Breast epithelium (tissue), 4 donors: ENCODE results near the gene H2BK1. TPM values are rescaled to one million over a fixed set of nuclear protein-coding genes. Genes with fewer than 3 reads are reported as not detected.

ENCODE experiments used
- DNase-seq, 2 donors: peaks; one replicate each; pipeline ENCODE4 v3.0.0-alpha.2; 2019; ENCODE audit warnings: low spot score in 2 of 2
- H3K27ac ChIP-seq, 2 donors: fragments of 200-600 bp; sonication (generic) in 1 of 2; one replicate each; pipeline ENCODE4 v1.5.1; 2016 to 2019; ENCODE audit warnings: mild to moderate bottlenecking in 1 of 2
- H3K27me3 ChIP-seq, 2 donors: fragments of 200-600 bp; sonication (generic) in 1 of 2; one replicate each; pipeline versions ENCODE4 v1.5.1 to v1.6.0; 2017 to 2019; ENCODE audit warnings: control low read depth in 1 of 2, mild to moderate bottlenecking in 1 of 2
- H3K36me3 ChIP-seq: fragments of 200-600 bp; one replicate; pipeline ENCODE4 v1.5.1; 2019
- H3K4me1 ChIP-seq, 2 donors: fragments of 200-600 bp; sonication (generic); one replicate each; pipeline ENCODE4 v1.5.1; 2016 to 2019; ENCODE audit warnings: control low read depth in 1 of 2
- H3K4me3 ChIP-seq, 3 donors: fragments of 200-600 bp; sonication (generic); 1 replicate in 2 of 3; 2 replicates in 1 of 3; pipeline ENCODE4 v1.5.1; 2016 to 2019; ENCODE audit warnings: mild to moderate bottlenecking in 3 of 3, moderate library complexity in 2 of 3
- H3K9me3 ChIP-seq, 2 donors: fragments of 200-600 bp; sonication (generic) in 1 of 2; one replicate each; pipeline ENCODE4 v1.5.1; 2016 to 2019; ENCODE audit warnings: control low read depth in 1 of 2
- POLR2A ChIP-seq: fragments of 450-650 bp; IDR thresholded peaks from one replicate; pipeline ENCODE4 v1.6.1; 2016; ENCODE audit warnings: antibody characterized with exemption, mild to moderate bottlenecking, moderate library complexity
- POLR2AphosphoS5 ChIP-seq, 3 donors: sonication (generic); formaldehyde crosslinking; IDR thresholded peaks; one replicate each; pipeline ENCODE4 v1.6.1; 2017; ENCODE audit warnings: antibody characterized with exemption in 3 of 3
- intact Hi-C: fragments of 100-400 bp; cut with DNase I; formaldehyde crosslinking; loops from one replicate; pipeline ENCODE4 v1.15.1; 2023; ENCODE audit warnings: low total_unique reads
- total RNA-seq, 3 donors: library from RNA; depleted of rRNA; stranded (reverse); fragments of >200 nt; gene quantifications; one replicate each; pipeline ENCODE4 v1.1.0, GENCODE V29; 2016
- TF ChIP-seq, protein P1 (sequence below), 3 donors: fragments of 450-650 bp; IDR thresholded peaks; one replicate each; pipeline ENCODE4 v1.5.1; 2016 to 2017; ENCODE audit warnings: antibody characterized with exemption in 3 of 3, mild to moderate bottlenecking in 3 of 3, moderate library complexity in 3 of 3

The H2BK1 gene
- total RNA-seq, 3 donors from 2014 or later, result not detected

DNA sequence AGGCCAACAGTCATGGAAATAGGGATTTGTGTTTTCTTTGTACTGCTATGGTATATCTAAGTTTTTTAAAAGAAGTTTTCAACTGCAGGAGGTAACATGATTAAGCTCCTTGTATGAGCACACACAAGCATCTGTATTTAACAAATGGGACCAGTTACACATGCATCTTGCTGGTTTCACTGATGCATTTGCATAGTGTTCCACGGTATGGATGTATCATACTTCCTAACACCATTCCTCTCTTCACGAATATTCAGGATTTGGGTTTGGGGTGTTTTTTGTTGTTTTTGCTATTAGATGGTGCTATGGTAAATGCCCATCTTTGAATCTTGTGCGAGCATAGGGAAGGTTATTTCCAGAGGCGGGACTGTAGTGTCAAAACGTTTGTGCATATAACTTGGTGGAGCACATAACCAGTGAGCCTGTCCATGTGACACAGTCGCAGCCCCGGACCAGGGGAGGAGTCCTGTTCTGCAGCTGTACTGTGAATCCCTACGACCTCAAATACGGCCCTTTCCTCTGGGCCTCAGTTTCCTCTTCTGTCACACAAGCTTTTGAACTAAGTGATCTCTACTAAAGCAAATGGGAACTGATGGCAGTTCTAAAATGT, 1.9 kb downstream of the H2BK1 start:
- Histone ChIP-seq H3K4me1 (no peaks in the 10 kb centered on the region), H3K36me3 (no peaks in the 10 kb centered on the region), H3K27ac (no peak overlapping the region), H3K9me3 (no peaks in the 10 kb centered on the region), H3K4me3 (no peak overlapping the region), H3K27me3 (peaks cover 0 to 7% of the 10 kb centered on the region in 2 donors)
- no peak for TF ChIP-seq POLR2AphosphoS5 (IDR thresholded peaks at IDR 0.05)
- no peak for TF ChIP-seq POLR2A
- TF ChIP-seq, protein P1, sequence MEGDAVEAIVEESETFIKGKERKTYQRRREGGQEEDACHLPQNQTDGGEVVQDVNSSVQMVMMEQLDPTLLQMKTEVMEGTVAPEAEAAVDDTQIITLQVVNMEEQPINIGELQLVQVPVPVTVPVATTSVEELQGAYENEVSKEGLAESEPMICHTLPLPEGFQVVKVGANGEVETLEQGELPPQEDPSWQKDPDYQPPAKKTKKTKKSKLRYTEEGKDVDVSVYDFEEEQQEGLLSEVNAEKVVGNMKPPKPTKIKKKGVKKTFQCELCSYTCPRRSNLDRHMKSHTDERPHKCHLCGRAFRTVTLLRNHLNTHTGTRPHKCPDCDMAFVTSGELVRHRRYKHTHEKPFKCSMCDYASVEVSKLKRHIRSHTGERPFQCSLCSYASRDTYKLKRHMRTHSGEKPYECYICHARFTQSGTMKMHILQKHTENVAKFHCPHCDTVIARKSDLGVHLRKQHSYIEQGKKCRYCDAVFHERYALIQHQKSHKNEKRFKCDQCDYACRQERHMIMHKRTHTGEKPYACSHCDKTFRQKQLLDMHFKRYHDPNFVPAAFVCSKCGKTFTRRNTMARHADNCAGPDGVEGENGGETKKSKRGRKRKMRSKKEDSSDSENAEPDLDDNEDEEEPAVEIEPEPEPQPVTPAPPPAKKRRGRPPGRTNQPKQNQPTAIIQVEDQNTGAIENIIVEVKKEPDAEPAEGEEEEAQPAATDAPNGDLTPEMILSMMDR (IDR thresholded peaks at IDR 0.05), result no peak
- DNase-seq, result no peak
- intact Hi-C loops, result no loop called here

DNA sequence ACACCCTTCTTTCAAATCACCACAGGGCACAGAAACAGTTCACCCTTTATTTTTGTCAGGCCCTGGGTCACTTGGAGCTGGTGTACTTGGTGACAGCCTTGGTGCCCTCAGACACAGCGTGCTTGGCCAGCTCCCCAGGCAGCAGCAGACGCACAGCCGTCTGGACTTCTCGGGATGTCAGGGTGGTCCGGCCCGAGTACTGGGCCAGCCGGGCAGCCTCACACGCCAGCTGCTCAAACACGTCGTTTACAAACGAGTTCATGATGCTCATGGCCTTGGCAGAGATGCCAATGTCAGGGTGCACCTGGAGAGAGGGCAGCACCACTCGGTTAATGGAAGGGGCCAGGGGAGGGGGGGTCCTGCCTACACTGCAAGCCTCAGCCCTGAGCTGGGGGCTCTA, 2.5 kb downstream of the H2BK1 start:
- Histone ChIP-seq H3K27ac (no peak overlapping the region), H3K4me1 (no peaks in the 10 kb centered on the region), H3K27me3 (peaks cover 0 to 7% of the 10 kb centered on the region in 2 donors), H3K4me3 (no peak overlapping the region), H3K36me3 (no peaks in the 10 kb centered on the region), H3K9me3 (no peaks in the 10 kb centered on the region)
- TF ChIP-seq, protein P1 (IDR thresholded peaks at IDR 0.05), result no peak
- TF ChIP-seq POLR2AphosphoS5 (IDR thresholded peaks at IDR 0.05) (no peak), POLR2A (no peak)
- intact Hi-C loops, result no loop called here
- no peak for DNase-seq

DNA sequence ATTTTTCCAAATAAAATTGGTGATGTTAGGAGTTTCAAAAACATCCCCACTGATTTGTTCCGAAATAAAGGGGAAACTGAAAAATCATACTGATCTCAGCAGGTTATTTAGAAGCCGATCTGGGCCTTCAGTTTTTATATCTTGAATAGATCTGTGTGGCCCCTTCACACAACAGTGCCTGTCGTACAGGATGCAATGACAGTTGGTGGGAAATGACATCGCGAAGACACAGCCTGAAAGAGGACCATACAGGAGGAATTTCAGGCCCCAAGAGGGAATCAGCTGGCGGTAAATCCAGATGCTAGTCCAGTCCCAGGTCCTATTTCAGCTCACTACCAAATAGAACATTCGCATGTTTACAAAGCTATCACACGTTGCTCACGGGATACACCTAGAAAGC, 3.0 kb downstream of the H2BK1 start:
- no peaks in the 10 kb centered on the region for H3K36me3 ChIP-seq
- H3K4me1 ChIP-seq, result no peaks in the 10 kb centered on the region
- TF ChIP-seq, protein P1 (IDR thresholded peaks at IDR 0.05), result no peak
- TF ChIP-seq POLR2A, result no peak
- TF ChIP-seq POLR2AphosphoS5 (IDR thresholded peaks at IDR 0.05), result no peak
- H3K27me3 ChIP-seq, result peaks cover 0 to 7% of the 10 kb centered on the region in 2 donors
- H3K27ac ChIP-seq, result no peak overlapping the region
- H3K4me3 ChIP-seq, result no peak overlapping the region
- no peaks in the 10 kb centered on the region for H3K9me3 ChIP-seq
- no peak for DNase-seq
- intact Hi-C loops, result no loop called here

DNA sequence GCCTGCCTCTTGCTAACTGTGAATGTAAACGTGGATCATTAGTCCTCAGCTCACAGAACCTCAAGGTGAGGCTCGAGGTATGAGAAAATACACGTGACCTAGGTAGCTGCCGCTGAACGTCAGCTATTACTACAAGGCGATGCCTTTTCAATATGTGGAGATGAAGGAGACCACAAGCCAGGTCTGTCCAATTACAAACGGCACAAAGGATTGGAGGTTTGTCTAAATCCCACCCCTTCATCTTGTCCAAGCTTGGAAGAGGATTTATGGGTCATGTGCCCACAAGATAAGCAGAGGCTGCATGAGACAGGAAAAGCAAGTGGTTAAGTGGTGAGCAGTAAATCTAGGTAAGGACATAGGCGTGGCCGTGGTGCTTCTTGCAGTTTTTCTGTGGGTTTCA, 3.4 kb downstream of the H2BK1 start:
- intact Hi-C loops, result no loop called here
- no peak overlapping the region for H3K27ac ChIP-seq
- no peaks in the 10 kb centered on the region for H3K4me1 ChIP-seq
- peaks cover 0 to 7% of the 10 kb centered on the region in 2 donors for H3K27me3 ChIP-seq
- DNase-seq, result no peak
- TF ChIP-seq POLR2A (no peak), POLR2AphosphoS5 (IDR thresholded peaks at IDR 0.05) (no peak)
- TF ChIP-seq, protein P1 (IDR thresholded peaks at IDR 0.05), result no peak
- no peaks in the 10 kb centered on the region for H3K36me3 ChIP-seq
- no peaks in the 10 kb centered on the region for H3K9me3 ChIP-seq
- no peak overlapping the region for H3K4me3 ChIP-seq

- H3K4me1 ChIP-seq, result no peaks in the 10 kb centered on the region
- no peaks in the 10 kb centered on the region for H3K36me3 ChIP-seq
- H3K4me3 ChIP-seq, result no peak overlapping the region
- intact Hi-C loops, result no loop called here
- H3K27ac ChIP-seq, result no peak overlapping the region
- no peak for DNase-seq
- TF ChIP-seq, protein P1 (IDR thresholded peaks at IDR 0.05), result no peak
- TF ChIP-seq POLR2A (no peak), POLR2AphosphoS5 (IDR thresholded peaks at IDR 0.05) (no peak)
- no peaks in the 10 kb centered on the region for H3K9me3 ChIP-seq
- peaks cover 0 to 7% of the 10 kb centered on the region in 2 donors for H3K27me3 ChIP-seq
Observed at GRCh38 chr7:151205730-151206129, 4.6 kb downstream of the H2BK1 start.
